ENCODE data around the gene STOML2. TPM values are rescaled to one million over a fixed set of nuclear protein-coding genes. Genes with fewer than 3 reads are reported as not detected.

The STOML2 gene
- total RNA-seq, 1 donor from 2014 or later: 132 TPM

GRCh38 chr9:35074791-35075190 is 28.1 kb downstream of the STOML2 start:
- Histone ChIP-seq H3K27ac (replicated peaks) (no peak overlapping the region), H3K4me3 (no peak overlapping the region), H3K36me3 (peaks cover 18% of the 10 kb centered on the region), H3K4me1 (peaks cover 51% of the 10 kb centered on the region), H3K27me3 (ENCODE audit: low read depth) (no peaks in the 10 kb centered on the region), H3K9me3 (replicated peaks) (no peaks in the 10 kb centered on the region)
- no peak for DNase-seq
- TF ChIP-seq, protein P1, sequence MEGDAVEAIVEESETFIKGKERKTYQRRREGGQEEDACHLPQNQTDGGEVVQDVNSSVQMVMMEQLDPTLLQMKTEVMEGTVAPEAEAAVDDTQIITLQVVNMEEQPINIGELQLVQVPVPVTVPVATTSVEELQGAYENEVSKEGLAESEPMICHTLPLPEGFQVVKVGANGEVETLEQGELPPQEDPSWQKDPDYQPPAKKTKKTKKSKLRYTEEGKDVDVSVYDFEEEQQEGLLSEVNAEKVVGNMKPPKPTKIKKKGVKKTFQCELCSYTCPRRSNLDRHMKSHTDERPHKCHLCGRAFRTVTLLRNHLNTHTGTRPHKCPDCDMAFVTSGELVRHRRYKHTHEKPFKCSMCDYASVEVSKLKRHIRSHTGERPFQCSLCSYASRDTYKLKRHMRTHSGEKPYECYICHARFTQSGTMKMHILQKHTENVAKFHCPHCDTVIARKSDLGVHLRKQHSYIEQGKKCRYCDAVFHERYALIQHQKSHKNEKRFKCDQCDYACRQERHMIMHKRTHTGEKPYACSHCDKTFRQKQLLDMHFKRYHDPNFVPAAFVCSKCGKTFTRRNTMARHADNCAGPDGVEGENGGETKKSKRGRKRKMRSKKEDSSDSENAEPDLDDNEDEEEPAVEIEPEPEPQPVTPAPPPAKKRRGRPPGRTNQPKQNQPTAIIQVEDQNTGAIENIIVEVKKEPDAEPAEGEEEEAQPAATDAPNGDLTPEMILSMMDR (IDR thresholded peaks at IDR 0.05; ENCODE audit: borderline replicate concordance): no peak
- intact Hi-C loops (cut with micrococcal nuclease): no loop called here

- H3K27me3 ChIP-seq (ENCODE audit: low read depth): no peaks in the 10 kb centered on the region
- DNase-seq: no peak
- peaks cover 51% of the 10 kb centered on the region for H3K4me1 ChIP-seq
- TF ChIP-seq, protein P1 (IDR thresholded peaks at IDR 0.05; ENCODE audit: borderline replicate concordance): no peak
- H3K9me3 ChIP-seq (replicated peaks): no peaks in the 10 kb centered on the region
- intact Hi-C loops (cut with micrococcal nuclease): no loop called here
- H3K4me3 ChIP-seq: no peak overlapping the region
- no peak overlapping the region for H3K27ac ChIP-seq (replicated peaks)
- H3K36me3 ChIP-seq: peaks cover 19% of the 10 kb centered on the region
These were observed 28.8 kb downstream of the STOML2 start for GRCh38 chr9:35074141-35074540.

GRCh38 chr9:35073279-35073612 is 29.7 kb downstream of the STOML2 start:
- no peaks in the 10 kb centered on the region for H3K9me3 ChIP-seq (replicated peaks)
- H3K27ac ChIP-seq (replicated peaks): peak overlapping the region; percentile 97
- peaks cover 51% of the 10 kb centered on the region for H3K4me1 ChIP-seq
- intact Hi-C loops (cut with micrococcal nuclease): no loop called here
- DNase-seq: no peak
- no peaks in the 10 kb centered on the region for H3K27me3 ChIP-seq (ENCODE audit: low read depth)
- H3K4me3 ChIP-seq: peak overlapping the region; percentile 75
- peaks cover 24% of the 10 kb centered on the region for H3K36me3 ChIP-seq
- TF ChIP-seq, protein P1 (IDR thresholded peaks at IDR 0.05; ENCODE audit: borderline replicate concordance): no peak

GRCh38 chr9:35072461-35073278 is 30.3 kb downstream of the STOML2 start, which contains the start of gene VCP:
Gene VCP, minus strand, starts transcription at chr9:35072625. Its CDS starts 272 bp downstream, at chr9:35072353.
- H3K4me1 ChIP-seq: peaks cover 53% of the 10 kb centered on the region
- TF ChIP-seq, protein P1 (IDR thresholded peaks at IDR 0.05; ENCODE audit: borderline replicate concordance): no peak

GRCh38 chr9:35071814-35072460 is 31.0 kb downstream of the STOML2 start:
- TF ChIP-seq, protein P1 (IDR thresholded peaks at IDR 0.05; ENCODE audit: borderline replicate concordance): peak; percentile 54
- H3K27me3 ChIP-seq (ENCODE audit: low read depth): no peaks in the 10 kb centered on the region
- intact Hi-C loops (cut with micrococcal nuclease): no loop called here
- H3K9me3 ChIP-seq (replicated peaks): no peaks in the 10 kb centered on the region
- H3K27ac ChIP-seq (replicated peaks): peak overlapping the region; percentile 97
- peak; percentile 88 for DNase-seq
- H3K36me3 ChIP-seq: peaks cover 34% of the 10 kb centered on the region
- peak overlapping the region; percentile 75 for H3K4me3 ChIP-seq
- peaks cover 60% of the 10 kb centered on the region for H3K4me1 ChIP-seq

More at GRCh38 chr9:35072461-35073278, 30.3 kb downstream of the STOML2 start, which contains the start of gene VCP:
- Histone ChIP-seq H3K27me3 (ENCODE audit: low read depth) (no peaks in the 10 kb centered on the region), H3K27ac (replicated peaks) (peak within 1 kb of the TSS; percentile 97), H3K36me3 (peaks cover 29% of the 10 kb centered on the region), H3K9me3 (replicated peaks) (no peaks in the 10 kb centered on the region), H3K4me3 (peak within 1 kb of the TSS; percentile 75)
- intact Hi-C loops (cut with micrococcal nuclease): no loop called here
- DNase-seq: peak; percentile 98
